HEK293 (cell line): ENCODE data around the gene CRYBG1.

Experiments
- CTCF ChIA-PET: fragments of 350-600 bp; formaldehyde crosslinking; extraction: SDS; loops from one replicate; lab custom pipeline; 2021; ENCODE audit warnings: antibody characterized with exemption; lab: Yijun Ruan, JAX
- POLR2A ChIA-PET: fragments of 300-600 bp; formaldehyde crosslinking; extraction: SDS; loops from one replicate; lab custom pipeline; 2020; ENCODE audit warnings: antibody characterized with exemption, inconsistent platforms; lab: Yijun Ruan, JAX
- H3K27ac ChIP-seq: fragments of 200-500 bp; sonication (Bioruptor generic); 2 replicates; pipeline ENCODE4 v1.5.1; 2014; ENCODE audit warnings: low read depth, low read length, control low read depth, inconsistent platforms; ENCODE audit errors: extremely low read depth
- H3K36me3 ChIP-seq, 2 experiments: fragments of 200-500 bp in 1 of 2; sonication (Bioruptor generic) in 1 of 2; 1 replicate in 1 of 2; 2 replicates in 1 of 2; pipeline ENCODE4 v1.5.1; 2014 to 2017; ENCODE audit warnings: inconsistent platforms in 2 of 2, low read length in 2 of 2; ENCODE audit not compliant: control insufficient read depth in 2 of 2, insufficient read depth in 1 of 2
- H3K4me1 ChIP-seq: fragments of 200-500 bp; sonication (Bioruptor generic); 2 replicates; pipeline ENCODE4 v1.5.1; 2014; ENCODE audit warnings: mild to moderate bottlenecking, low read length, inconsistent platforms; ENCODE audit not compliant: control insufficient read depth, insufficient read depth
- H3K4me3 ChIP-seq: 2 replicates; pipeline ENCODE4 v1.5.1; 2011; ENCODE audit warnings: low read depth, mild to moderate bottlenecking, control low read depth, low read length, moderate library complexity
- H3K9me3 ChIP-seq: fragments of 200-500 bp; sonication (Bioruptor generic); 2 replicates; pipeline ENCODE4 v1.5.1; 2014; ENCODE audit warnings: low read depth, low read length, inconsistent platforms; ENCODE audit not compliant: control insufficient read depth, insufficient read depth
- GLI2 ChIP-seq: fragments of 450-650 bp; formaldehyde crosslinking; IDR thresholded peaks from 2 replicates; pipeline ENCODE4; 2017; ENCODE audit warnings: missing biosample characterization, missing genetic modification characterization, low read depth, borderline replicate concordance
- GLIS2 ChIP-seq: fragments of 450-650 bp; formaldehyde crosslinking; IDR thresholded peaks from 2 replicates; pipeline ENCODE4 v1.5.1; 2016; ENCODE audit warnings: missing biosample characterization, missing genetic modification characterization
- MEIS1 ChIP-seq: sonication (generic); formaldehyde crosslinking; IDR thresholded peaks from 2 replicates; pipeline ENCODE4 v1.8.1; 2022; ENCODE audit warnings: missing genetic modification reagents, mild to moderate bottlenecking, borderline replicate concordance
- PRDM2 ChIP-seq: fragments of 450-650 bp; formaldehyde crosslinking; IDR thresholded peaks from 2 replicates; pipeline ENCODE4 v1.5.1; 2016; ENCODE audit warnings: missing biosample characterization, missing genetic modification characterization, borderline replicate concordance
- SP7 ChIP-seq: fragments of 450-650 bp; formaldehyde crosslinking; IDR thresholded peaks from 2 replicates; pipeline ENCODE4 v1.5.1; 2016; ENCODE audit warnings: missing biosample characterization, missing genetic modification characterization
- ZBTB10 ChIP-seq: fragments of 450-650 bp; formaldehyde crosslinking; IDR thresholded peaks from 2 replicates; pipeline ENCODE4 v1.5.1; 2016; ENCODE audit warnings: missing biosample characterization, missing genetic modification characterization
- ZFP3 ChIP-seq: fragments of 450-650 bp; formaldehyde crosslinking; IDR thresholded peaks from 2 replicates; pipeline ENCODE4 v1.5.1; 2016; ENCODE audit warnings: low read depth, missing biosample characterization, missing genetic modification characterization
- ZIC2 ChIP-seq: fragments of 450-650 bp; formaldehyde crosslinking; IDR thresholded peaks from 2 replicates; pipeline ENCODE4 v1.5.1; 2016; ENCODE audit warnings: missing biosample characterization, missing genetic modification characterization
- ZNF146 ChIP-seq: fragments of 450-650 bp; formaldehyde crosslinking; IDR thresholded peaks from 2 replicates; pipeline ENCODE4 v1.5.1; 2016; ENCODE audit warnings: missing biosample characterization, missing genetic modification characterization
- ZNF2 ChIP-seq: fragments of 450-650 bp; formaldehyde crosslinking; IDR thresholded peaks from 2 replicates; pipeline ENCODE4 v1.5.1; 2016; ENCODE audit warnings: missing biosample characterization, missing genetic modification characterization
- ZNF23 ChIP-seq: fragments of 450-650 bp; formaldehyde crosslinking; IDR thresholded peaks from 2 replicates; pipeline ENCODE4 v1.5.1; 2016; ENCODE audit warnings: missing biosample characterization, missing genetic modification characterization, borderline replicate concordance
- ZNF335 ChIP-seq: fragments of 450-650 bp; formaldehyde crosslinking; conservative IDR thresholded peaks from 2 replicates; pipeline ENCODE4 v1.5.1; 2016; ENCODE audit warnings: missing biosample characterization, missing genetic modification characterization
- ZNF398 ChIP-seq: fragments of 450-650 bp; formaldehyde crosslinking; IDR thresholded peaks from 2 replicates; pipeline ENCODE4 v1.5.1; 2017; ENCODE audit warnings: missing biosample characterization, missing genetic modification characterization
- ZNF558 ChIP-seq: fragments of 450-650 bp; formaldehyde crosslinking; IDR thresholded peaks from 2 replicates; pipeline ENCODE4 v1.5.1; 2016; ENCODE audit warnings: missing biosample characterization, missing genetic modification characterization
- ZXDB ChIP-seq: fragments of 450-650 bp; formaldehyde crosslinking; IDR thresholded peaks from 2 replicates; pipeline ENCODE4 v1.5.1; 2016; ENCODE audit warnings: missing biosample characterization, missing genetic modification characterization

Gene CRYBG1

GRCh38 chr6:106509420-106510089 is 149.0 kb downstream of the CRYBG1 start:
- POLR2A ChIA-PET = no interaction called here
- no peak overlapping the region for H3K4me3 ChIP-seq
- CTCF ChIA-PET = interaction anchor here (0.6 to 0.8 kb wide), 2 partner anchors 60 to 711 kb away, joined by 3 read pairs; no protein-coding TSS in a partner anchor
- no peaks in the 10 kb centered on the region for H3K36me3 ChIP-seq
- H3K27ac ChIP-seq = no peak overlapping the region
- TF ChIP-seq ZNF558 (tag by site-specific recombination) (no peak), ZBTB10 (tag by site-specific recombination) (no peak), ZIC2 (tag by site-specific recombination) (no peak), ZFP3 (tag by site-specific recombination) (no peak), PRDM2 (tag by site-specific recombination) (no peak), ZNF23 (tag by site-specific recombination) (no peak), SP7 (tag by site-specific recombination) (no peak), ZNF335 (tag by site-specific recombination) (no peak), MEIS1 (no peak), GLIS2 (tag by site-specific recombination) (no peak), ZNF2 (tag by site-specific recombination) (no peak), GLI2 (tag by site-specific recombination) (no peak), ZNF398 (tag by site-specific recombination) (no peak), ZXDB (tag by site-specific recombination) (no peak), ZNF146 (tag by site-specific recombination) (no peak)
- no peaks in the 10 kb centered on the region for H3K4me1 ChIP-seq
- H3K9me3 ChIP-seq = no peaks in the 10 kb centered on the region
